GM21360 (cell line): ENCODE results near the gene TNFRSF12A.

Experiments
- ATAC-seq: cut with Tn5 transposase; IDR thresholded peaks from one replicate; pipeline ENCODE4 v1.9.1; 2021; ENCODE audit warnings: mild to moderate bottlenecking, moderate library complexity; ENCODE audit not compliant: unreplicated experiment

The TNFRSF12A gene

GRCh38 chr16:3025032-3026002, 5.1 kb downstream of the TNFRSF12A start:
- ATAC-seq = no peak

DNA sequence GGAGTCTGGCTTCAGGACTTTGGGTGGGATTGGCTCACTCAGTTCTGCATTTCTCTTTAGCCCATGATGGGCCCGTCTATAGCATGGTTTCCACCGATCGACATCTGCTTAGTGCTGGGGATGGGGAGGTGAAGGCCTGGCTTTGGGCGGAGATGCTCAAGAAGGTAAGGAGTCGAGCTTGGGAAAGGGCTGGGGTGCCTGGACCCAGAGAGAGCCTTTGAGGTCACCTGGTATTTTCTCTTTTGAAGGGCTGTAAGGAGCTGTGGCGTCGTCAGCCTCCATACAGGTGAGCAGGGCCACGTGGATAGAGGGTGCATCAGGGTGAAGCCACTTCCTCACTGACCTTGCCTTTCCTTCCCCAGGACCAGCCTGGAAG, 5.8 kb downstream of the TNFRSF12A start:
- ATAC-seq = no peak

DNA sequence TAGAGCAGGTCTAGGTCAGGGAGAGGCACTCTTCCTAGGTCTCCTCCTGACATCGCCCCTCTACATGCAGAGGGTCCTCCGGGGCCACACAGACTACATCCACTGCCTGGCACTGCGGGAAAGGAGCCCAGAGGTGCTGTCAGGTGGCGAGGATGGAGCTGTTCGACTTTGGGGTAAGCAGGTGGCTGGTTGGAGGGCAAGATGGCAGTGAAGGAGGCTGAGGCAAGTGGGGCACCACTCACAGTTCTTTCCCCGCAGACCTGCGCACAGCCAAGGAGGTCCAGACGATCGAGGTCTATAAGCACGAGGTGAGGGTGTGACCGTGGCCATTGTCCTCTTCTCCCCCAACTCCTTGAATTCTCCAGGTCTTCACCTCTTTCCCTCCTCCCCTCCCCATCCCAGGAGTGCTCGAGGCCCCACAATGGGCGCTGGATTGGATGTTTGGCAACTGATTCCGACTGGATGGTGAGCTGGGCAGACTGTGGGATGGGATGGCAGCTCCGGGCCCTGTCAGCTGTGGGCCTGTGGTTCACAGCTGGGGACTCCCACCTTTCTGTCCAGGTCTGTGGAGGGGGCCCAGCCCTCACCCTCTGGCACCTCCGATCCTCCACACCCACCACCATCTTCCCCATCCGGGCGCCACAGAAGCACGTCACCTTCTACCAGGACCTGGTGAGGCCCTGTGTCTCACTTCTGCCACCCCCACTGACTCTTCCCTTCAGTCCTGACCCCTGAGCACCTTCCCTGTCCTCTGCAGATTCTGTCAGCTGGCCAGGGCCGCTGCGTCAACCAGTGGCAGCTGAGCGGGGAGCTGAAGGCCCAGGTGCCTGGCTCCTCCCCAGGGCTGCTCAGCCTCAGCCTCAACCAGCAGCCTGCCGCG, 6.7 kb downstream of the TNFRSF12A start:
- no peak for ATAC-seq

DNA sequence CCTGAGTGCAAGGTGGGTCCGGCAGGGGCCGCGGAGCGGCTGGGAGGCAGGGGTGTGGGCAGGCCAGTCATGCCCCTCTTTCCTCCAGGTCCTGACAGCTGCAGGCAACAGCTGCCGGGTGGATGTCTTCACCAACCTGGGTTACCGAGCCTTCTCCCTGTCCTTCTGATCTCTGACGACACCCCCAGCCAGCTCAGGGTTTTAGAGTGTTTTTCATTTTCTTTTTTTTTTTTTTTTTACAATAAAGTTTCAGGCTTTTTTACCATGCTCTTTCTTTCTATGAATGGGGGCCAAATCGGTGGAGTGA, 7.3 kb downstream of the TNFRSF12A start:
- no peak for ATAC-seq

- no peak for ATAC-seq
Observed at GRCh38 chr16:3027983-3028715, 8.0 kb downstream of the TNFRSF12A start.

GRCh38 chr16:3028716-3029319, 8.7 kb downstream of the TNFRSF12A start:
- ATAC-seq = no peak

- ATAC-seq = no peak
Observed at GRCh38 chr16:3029491-3030221, 9.5 kb downstream of the TNFRSF12A start.

- no peak for ATAC-seq
Observed at GRCh38 chr16:3030222-3031212, 10.3 kb downstream of the TNFRSF12A start.

- ATAC-seq = no peak
Observed at GRCh38 chr16:3032624-3033023, 12.5 kb downstream of the TNFRSF12A start.

- ATAC-seq = no peak
Observed at GRCh38 chr16:3035289-3035971, 15.3 kb downstream of the TNFRSF12A start.

GRCh38 chr16:3035972-3036725, 16.0 kb downstream of the TNFRSF12A start:
- no peak for ATAC-seq

- ATAC-seq = no peak
Observed at GRCh38 chr16:3036726-3037315, 16.7 kb downstream of the TNFRSF12A start, which contains the start of gene BICDL2. BICDL2 (minus strand) TSS chr16:3036944; CDS start chr16:3035496, 1,448 bp downstream.

- ATAC-seq = no peak
Observed at GRCh38 chr16:3038256-3038655, 18.1 kb downstream of the TNFRSF12A start.

DNA sequence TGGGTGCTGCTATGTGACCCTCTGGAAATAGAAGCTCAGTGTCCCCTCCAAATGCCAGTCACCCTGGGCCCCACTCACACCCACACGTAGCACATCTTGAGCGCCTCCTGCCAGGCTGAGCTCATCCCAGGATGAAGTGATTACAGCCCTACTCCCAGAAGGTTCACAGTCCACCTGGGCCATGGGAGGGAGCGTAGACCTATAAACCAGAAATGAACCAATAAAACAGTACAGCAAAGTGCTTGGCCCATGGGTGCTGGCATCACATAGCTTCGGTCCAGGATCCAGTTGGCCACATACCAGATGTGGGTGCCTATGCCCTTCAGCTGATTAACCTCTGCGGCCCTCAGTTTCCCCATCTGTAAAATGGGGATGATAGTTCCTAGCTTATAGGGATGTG, 18.7 kb downstream of the TNFRSF12A start:
- no peak for ATAC-seq

DNA sequence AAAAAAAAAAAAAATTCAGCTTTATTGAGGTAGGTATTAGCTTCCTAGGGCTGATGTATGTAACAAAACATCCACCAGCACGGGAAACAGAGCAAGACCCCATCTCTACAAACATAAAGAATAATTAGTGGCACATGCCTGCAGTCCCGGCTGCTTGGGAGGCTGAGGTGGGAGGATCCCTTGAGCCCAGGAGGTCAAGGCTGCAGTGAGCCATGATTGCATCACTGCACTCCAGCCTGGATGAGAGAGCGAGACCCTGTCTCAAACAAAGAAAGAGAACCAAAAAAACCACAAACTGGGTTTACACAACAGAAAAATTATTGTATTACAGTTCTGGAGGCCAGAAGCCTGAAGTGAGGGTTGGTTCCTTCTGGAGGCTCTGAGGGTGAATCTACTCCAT, 22.2 kb downstream of the TNFRSF12A start:
- no peak for ATAC-seq

DNA sequence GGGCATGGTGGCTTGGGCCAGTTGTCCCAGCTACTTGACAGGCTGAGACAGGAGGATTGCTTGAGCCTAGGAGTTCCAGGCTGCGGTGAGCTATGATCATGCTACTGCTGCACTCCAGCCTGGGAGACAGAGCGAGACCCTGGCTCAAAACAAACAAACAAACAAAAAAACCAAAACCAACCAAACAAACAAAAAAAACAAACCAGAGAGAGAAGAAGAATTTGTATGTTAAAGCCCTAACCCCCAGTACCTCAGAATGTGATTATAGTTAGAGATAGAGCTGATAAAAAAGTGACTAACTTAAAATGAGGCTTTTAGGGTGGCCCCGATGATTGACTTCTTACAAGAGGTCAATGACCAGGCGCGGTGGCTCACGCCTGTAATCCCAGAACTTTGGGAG, 24.5 kb downstream of the TNFRSF12A start:
- no peak for ATAC-seq
